ENCODE data around the gene ATF3.
"Not testable (repeated sequence)": the region's sequence is repeated elsewhere in the genome, so short reads cannot be mapped to it uniquely, and the experiment has no call there.

Gene ATF3

DNA sequence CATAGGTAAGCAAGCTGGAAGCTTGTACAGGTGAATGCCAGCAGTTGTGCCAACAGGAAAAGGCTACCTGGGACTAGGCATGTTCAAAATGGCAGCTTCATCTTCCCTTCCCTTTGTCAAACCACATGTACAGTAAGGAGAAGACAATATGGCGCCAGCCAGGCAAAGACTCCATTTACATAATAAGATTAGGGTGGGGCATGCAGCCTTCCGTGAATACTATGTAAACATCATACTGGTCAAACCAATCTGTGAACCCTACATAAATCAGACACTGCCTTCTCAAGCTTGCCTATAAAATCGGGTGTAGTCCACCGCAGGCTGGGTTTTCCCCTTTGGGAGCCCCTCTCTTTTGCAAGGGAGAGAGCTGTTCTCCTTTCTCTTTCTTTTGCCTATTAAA lies 24.6 kb downstream of the ATF3 start:
- peaks cover 16% of the 10 kb centered on the region for H3K4me1 ChIP-seq (ENCODE audit: control insufficient read depth, insufficient read depth, low read length)
- no peak overlapping the region for H3K9ac ChIP-seq (ENCODE audit: low read depth, low read length)
- no peaks in the 10 kb centered on the region for H3K27me3 ChIP-seq (ENCODE audit: control insufficient read depth, insufficient read depth, low read length)
- no peak overlapping the region for H3K27ac ChIP-seq (ENCODE audit: low read depth, low read length)
- H3K36me3 ChIP-seq (ENCODE audit: control insufficient read depth, insufficient read depth, low read length): no peaks in the 10 kb centered on the region
- H3K4me3 ChIP-seq (ENCODE audit: low read depth, low read length): no peak overlapping the region
- H3K9me3 ChIP-seq (ENCODE audit: control insufficient read depth, insufficient read depth, low read length): peaks cover 8% of the 10 kb centered on the region; the same call in 1 of the 2 replicates

DNA sequence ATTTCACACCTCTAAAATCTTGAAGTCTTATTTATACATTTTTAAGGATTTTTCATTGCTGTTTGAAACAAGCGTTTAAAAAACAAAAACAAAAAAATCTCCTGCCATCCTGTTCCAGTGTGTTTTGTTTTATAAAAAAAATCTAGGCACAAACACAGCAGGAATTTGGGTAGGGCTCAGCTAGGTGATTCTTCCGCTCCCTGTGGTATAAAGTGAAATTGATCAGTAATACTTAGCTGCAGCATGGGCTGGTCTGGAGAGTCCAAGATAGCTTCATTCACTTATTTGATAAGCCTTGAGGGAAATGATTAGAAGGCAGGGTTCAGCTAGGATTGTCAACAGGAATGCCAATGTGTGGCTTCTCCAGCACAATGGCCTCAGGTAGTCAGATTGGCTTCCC lies 25.7 kb downstream of the ATF3 start:
- H3K4me3 ChIP-seq (ENCODE audit: low read depth, low read length): no peak overlapping the region
- no peak overlapping the region for H3K27ac ChIP-seq (ENCODE audit: low read depth, low read length)
- H3K27me3 ChIP-seq (ENCODE audit: control insufficient read depth, insufficient read depth, low read length): no peaks in the 10 kb centered on the region
- no peaks in the 10 kb centered on the region for H3K36me3 ChIP-seq (ENCODE audit: control insufficient read depth, insufficient read depth, low read length)
- peaks cover 8% of the 10 kb centered on the region; the same call in 1 of the 2 replicates for H3K9me3 ChIP-seq (ENCODE audit: control insufficient read depth, insufficient read depth, low read length)
- H3K4me1 ChIP-seq (ENCODE audit: control insufficient read depth, insufficient read depth, low read length): peaks cover 22% of the 10 kb centered on the region
- no peak overlapping the region for H3K9ac ChIP-seq (ENCODE audit: low read depth, low read length)

DNA sequence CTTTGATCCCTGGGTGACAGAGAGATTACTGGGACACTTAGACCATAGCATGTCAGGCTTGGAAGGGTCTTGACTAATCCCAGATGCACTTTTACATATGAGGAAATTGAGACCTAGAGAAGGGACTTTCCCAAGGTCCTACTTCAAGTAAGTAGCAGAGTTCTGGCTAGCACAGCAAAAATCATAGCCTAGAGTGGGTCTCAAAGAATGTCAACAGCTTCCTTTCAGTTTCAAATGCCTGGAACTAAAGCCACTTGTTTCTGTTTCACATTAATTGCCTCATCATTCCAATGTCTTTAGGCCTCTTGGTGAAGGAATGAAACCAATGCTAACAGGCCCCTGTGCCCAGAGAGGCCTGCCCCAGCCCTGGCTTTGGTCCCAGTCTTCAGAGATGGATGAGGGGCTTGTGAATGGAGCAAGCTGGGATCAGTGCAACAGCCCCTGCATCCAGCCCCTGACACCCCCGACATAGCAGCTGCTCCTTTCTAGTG lies 26.6 kb downstream of the ATF3 start:
- Histone ChIP-seq H3K4me3 (ENCODE audit: low read depth, low read length) (no peak overlapping the region), H3K4me1 (ENCODE audit: control insufficient read depth, insufficient read depth, low read length) (peaks cover 18% of the 10 kb centered on the region), H3K9me3 (ENCODE audit: control insufficient read depth, insufficient read depth, low read length) (peaks cover 8% of the 10 kb centered on the region; the same call in 1 of the 2 replicates), H3K27ac (ENCODE audit: low read depth, low read length) (no peak overlapping the region), H3K9ac (ENCODE audit: low read depth, low read length) (no peak overlapping the region), H3K36me3 (ENCODE audit: control insufficient read depth, insufficient read depth, low read length) (no peaks in the 10 kb centered on the region), H3K27me3 (ENCODE audit: control insufficient read depth, insufficient read depth, low read length) (no peaks in the 10 kb centered on the region)

DNA sequence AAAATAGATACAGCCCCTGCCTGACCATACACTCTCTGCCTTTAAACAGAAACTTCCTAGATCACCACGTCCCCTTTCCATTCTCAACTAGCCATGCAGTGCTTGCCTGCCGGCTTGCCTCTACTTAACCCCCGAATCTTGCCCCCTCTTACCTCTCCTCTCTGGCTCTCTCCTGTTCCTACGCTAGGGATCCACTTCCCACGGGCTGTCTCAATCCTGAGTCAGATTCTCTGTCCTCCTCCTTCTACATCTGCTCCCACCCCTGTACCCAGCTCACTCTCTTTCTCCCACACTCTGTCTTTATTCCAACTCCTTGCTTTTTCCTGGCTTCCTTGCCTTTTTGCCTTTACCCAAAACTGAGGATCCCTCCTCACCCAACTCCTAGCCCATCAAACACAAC lies 29.3 kb downstream of the ATF3 start:
- Histone ChIP-seq H3K36me3 (ENCODE audit: control insufficient read depth, insufficient read depth, low read length) (no peaks in the 10 kb centered on the region), H3K4me1 (ENCODE audit: control insufficient read depth, insufficient read depth, low read length) (peaks cover 14% of the 10 kb centered on the region), H3K27me3 (ENCODE audit: control insufficient read depth, insufficient read depth, low read length) (no peaks in the 10 kb centered on the region), H3K27ac (ENCODE audit: low read depth, low read length) (no peak overlapping the region), H3K4me3 (ENCODE audit: low read depth, low read length) (no peak overlapping the region), H3K9ac (ENCODE audit: low read depth, low read length) (no peak overlapping the region), H3K9me3 (ENCODE audit: control insufficient read depth, insufficient read depth, low read length) (peaks cover 8% of the 10 kb centered on the region; the same call in 1 of the 2 replicates)

DNA sequence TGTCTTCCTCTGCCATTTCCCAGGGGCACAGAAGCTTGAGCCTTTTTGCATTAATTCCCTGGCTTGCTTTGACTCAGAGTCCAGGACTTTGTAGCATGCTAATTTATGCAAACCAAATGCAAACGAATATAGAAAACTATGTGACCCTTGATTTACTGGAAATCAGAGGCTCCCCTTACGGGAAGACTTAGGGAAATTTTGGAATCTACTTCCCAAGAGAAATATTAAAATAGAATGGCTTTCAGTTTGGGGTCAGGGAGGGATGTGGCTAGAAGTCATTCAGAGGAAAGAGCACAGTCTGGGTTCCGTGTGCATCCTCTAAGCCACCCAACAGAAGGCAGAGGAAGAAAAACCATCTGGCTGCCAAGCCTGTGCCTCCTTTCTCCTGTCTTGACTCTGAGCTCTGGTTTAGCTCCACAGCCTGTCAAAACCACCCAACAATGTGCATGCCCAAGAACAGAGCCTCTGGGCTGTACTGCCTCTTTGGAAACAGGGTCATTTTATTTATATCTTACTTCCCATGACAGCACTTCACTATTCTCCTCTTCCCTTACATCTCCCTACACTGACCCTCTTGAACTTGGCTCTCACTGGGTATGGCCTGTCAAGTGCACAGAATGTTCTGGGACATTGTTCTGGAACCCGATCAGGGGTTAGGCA lies 30.1 kb downstream of the ATF3 start:
- no peak overlapping the region for H3K27ac ChIP-seq (ENCODE audit: low read depth, low read length)
- no peak overlapping the region for H3K9ac ChIP-seq (ENCODE audit: low read depth, low read length)

DNA sequence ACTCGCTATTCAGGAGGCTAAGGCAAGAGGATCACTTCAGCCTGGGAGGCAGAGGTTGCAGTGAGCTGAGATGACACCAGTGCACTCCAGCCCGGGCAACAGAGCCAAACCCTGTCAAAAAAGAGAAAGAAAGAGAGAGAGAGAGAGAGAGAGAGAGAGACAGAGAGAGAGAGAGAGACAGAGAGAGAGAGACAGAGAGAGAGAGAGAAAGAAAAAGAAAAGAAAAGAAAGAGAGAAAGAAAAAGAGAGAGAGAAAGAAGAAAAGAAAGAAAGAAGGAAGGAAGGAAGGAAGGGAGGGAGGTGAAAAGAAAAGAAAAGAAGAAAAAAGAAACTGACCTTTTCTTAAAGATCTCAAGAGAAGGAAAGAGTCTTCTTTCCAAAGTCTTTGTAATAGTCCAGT lies 31.0 kb downstream of the ATF3 start:
- H3K27ac ChIP-seq (ENCODE audit: low read depth, low read length); H3K9ac ChIP-seq (ENCODE audit: low read depth, low read length); H3K4me3 ChIP-seq (ENCODE audit: low read depth, low read length); H3K9me3 ChIP-seq (ENCODE audit: control insufficient read depth, insufficient read depth, low read length); H3K36me3 ChIP-seq (ENCODE audit: control insufficient read depth, insufficient read depth, low read length); H3K27me3 ChIP-seq (ENCODE audit: control insufficient read depth, insufficient read depth, low read length): not testable (repeated sequence)
- peaks cover 14% of the 10 kb centered on the region for H3K4me1 ChIP-seq (ENCODE audit: control insufficient read depth, insufficient read depth, low read length)

More for the DNA sequence above, 30.1 kb downstream of the ATF3 start:
- Histone ChIP-seq H3K36me3 (ENCODE audit: control insufficient read depth, insufficient read depth, low read length) (no peaks in the 10 kb centered on the region), H3K9me3 (ENCODE audit: control insufficient read depth, insufficient read depth, low read length) (peaks cover 8% of the 10 kb centered on the region; the same call in 1 of the 2 replicates), H3K4me3 (ENCODE audit: low read depth, low read length) (no peak overlapping the region), H3K4me1 (ENCODE audit: control insufficient read depth, insufficient read depth, low read length) (peaks cover 14% of the 10 kb centered on the region), H3K27me3 (ENCODE audit: control insufficient read depth, insufficient read depth, low read length) (no peaks in the 10 kb centered on the region)

DNA sequence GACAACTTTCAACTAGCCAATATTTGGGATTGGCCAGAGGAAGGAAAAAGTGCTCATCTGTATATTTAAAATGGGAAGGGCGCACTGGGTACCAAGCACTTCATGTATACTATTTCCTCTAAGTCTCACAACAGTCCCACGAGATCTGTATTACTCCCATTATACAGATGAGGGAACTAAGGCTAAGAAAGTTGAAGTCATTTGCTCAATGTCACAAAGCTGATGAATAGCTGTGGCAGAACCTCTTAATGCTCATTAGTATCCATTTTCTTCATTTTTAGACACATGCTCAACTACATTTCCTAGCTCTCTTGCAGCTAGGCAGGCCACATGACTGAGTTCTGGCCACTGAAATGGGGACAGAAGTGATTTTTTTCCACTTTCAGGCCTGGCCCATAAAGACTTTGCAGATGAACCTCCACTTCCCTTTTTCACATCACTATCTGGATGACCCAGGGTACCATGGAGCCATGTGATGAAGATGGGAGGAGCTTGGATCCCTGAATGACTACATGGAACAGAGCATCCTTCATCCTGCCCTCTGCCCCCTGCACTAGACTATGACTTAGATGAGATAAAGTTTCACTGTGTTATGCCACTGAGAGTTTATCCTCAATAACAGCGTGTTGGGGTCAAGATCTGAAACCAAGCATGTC lies 31.8 kb downstream of the ATF3 start:
- Histone ChIP-seq H3K36me3 (ENCODE audit: control insufficient read depth, insufficient read depth, low read length) (no peaks in the 10 kb centered on the region), H3K27me3 (ENCODE audit: control insufficient read depth, insufficient read depth, low read length) (no peaks in the 10 kb centered on the region), H3K4me3 (ENCODE audit: low read depth, low read length) (no peak overlapping the region), H3K9me3 (ENCODE audit: control insufficient read depth, insufficient read depth, low read length) (no peaks in the 10 kb centered on the region), H3K27ac (ENCODE audit: low read depth, low read length) (no peak overlapping the region), H3K9ac (ENCODE audit: low read depth, low read length) (no peak overlapping the region), H3K4me1 (ENCODE audit: control insufficient read depth, insufficient read depth, low read length) (peaks cover 10% of the 10 kb centered on the region)

DNA sequence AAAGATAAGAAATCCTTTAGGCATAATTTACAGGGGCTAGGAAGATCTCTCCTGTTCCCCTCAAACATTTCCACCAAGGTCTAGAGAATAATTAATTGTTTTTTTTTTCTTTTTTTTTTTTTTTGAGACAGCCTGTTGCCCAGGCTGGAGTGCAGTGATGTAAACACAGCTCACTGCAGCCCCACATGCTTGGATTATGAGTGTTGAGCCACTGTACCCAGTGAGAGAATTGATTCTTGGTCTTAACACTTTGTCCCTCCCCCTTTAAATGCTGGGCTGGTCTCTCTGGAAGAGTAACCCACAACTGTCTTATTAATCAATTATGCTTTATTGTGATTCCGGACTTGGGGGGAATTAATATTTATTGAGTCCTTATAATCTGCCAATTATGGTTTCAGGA lies 33.4 kb downstream of the ATF3 start:
- Histone ChIP-seq H3K27me3 (ENCODE audit: control insufficient read depth, insufficient read depth, low read length) (no peaks in the 10 kb centered on the region), H3K4me1 (ENCODE audit: control insufficient read depth, insufficient read depth, low read length) (peaks cover 6% of the 10 kb centered on the region; the same call in 1 of the 2 replicates), H3K9me3 (ENCODE audit: control insufficient read depth, insufficient read depth, low read length) (no peaks in the 10 kb centered on the region), H3K27ac (ENCODE audit: low read depth, low read length) (no peak overlapping the region), H3K9ac (ENCODE audit: low read depth, low read length) (no peak overlapping the region), H3K4me3 (ENCODE audit: low read depth, low read length) (no peak overlapping the region), H3K36me3 (ENCODE audit: control insufficient read depth, insufficient read depth, low read length) (no peaks in the 10 kb centered on the region)

DNA sequence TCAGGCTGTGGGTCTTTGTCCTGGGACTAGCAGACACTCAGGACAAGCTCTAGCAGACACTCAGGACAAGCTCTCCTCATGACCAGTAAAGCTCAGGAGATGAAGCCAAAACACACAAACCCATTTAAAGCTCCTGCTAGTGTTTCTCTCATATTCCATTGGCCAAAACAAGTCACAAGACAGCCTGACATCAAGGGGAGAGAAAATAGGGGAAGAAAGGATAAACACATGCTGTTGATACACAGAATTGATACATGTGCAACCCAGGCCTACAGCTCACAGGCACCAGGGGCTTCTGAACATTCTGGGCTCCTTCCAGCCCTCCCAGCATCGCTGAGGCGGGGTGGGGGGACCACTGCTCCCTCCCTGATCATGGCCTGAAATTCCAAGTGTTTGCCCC lies 35.3 kb downstream of the ATF3 start:
- no peak overlapping the region for H3K27ac ChIP-seq (ENCODE audit: low read depth, low read length)
- no peaks in the 10 kb centered on the region for H3K9me3 ChIP-seq (ENCODE audit: control insufficient read depth, insufficient read depth, low read length)
- no peaks in the 10 kb centered on the region for H3K36me3 ChIP-seq (ENCODE audit: control insufficient read depth, insufficient read depth, low read length)

DNA sequence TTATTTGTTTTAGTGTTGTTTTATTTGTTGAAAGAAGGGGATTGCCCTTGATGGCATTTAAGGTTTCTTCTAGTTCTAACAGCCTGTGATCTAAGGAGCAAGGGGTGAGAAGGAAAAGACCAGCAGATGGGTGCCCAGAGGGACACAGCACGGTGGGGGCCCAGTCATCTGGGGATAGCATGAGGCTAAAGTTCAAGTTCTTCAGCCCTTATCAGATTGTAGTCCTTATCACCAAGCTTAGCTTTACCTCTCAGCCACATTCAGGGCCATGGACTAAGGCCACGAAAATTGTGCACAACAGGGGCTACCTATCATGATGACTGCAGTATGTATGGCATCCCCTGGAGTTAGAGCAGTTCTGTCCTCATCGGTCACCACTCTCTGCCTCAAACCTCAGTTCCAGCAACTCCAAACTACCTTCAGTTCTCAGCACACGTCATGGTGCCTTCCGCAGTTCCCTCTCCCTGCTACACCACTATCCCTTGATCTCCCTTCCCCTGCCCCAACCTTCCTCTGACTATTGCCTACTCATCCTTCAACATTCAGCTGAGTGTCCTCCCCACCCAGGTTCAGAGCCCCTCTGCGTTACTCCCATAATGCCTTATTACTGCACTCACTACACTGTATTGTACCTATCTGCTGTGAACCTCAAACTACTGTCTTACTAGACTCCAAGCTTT lies 36.4 kb downstream of the ATF3 start:
- Histone ChIP-seq H3K27ac (ENCODE audit: low read depth, low read length) (no peak overlapping the region), H3K4me1 (ENCODE audit: control insufficient read depth, insufficient read depth, low read length) (no peaks in the 10 kb centered on the region), H3K4me3 (ENCODE audit: low read depth, low read length) (no peak overlapping the region), H3K27me3 (ENCODE audit: control insufficient read depth, insufficient read depth, low read length) (no peaks in the 10 kb centered on the region), H3K9ac (ENCODE audit: low read depth, low read length) (no peak overlapping the region), H3K36me3 (ENCODE audit: control insufficient read depth, insufficient read depth, low read length) (no peaks in the 10 kb centered on the region), H3K9me3 (ENCODE audit: control insufficient read depth, insufficient read depth, low read length) (no peaks in the 10 kb centered on the region)

More for the DNA sequence above, 35.3 kb downstream of the ATF3 start:
- Histone ChIP-seq H3K27me3 (ENCODE audit: control insufficient read depth, insufficient read depth, low read length) (no peaks in the 10 kb centered on the region), H3K4me3 (ENCODE audit: low read depth, low read length) (no peak overlapping the region), H3K4me1 (ENCODE audit: control insufficient read depth, insufficient read depth, low read length) (no peaks in the 10 kb centered on the region), H3K9ac (ENCODE audit: low read depth, low read length) (no peak overlapping the region)
